Neural cell (in vitro differentiated cells): ENCODE data around the gene TMC7.

Experiments used
- MXI1 ChIP-seq: fragments of 450-650 bp; conservative IDR thresholded peaks from 2 replicates; pipeline ENCODE4 v1.6.1; 2014; ENCODE audit warnings: antibody characterized with exemption, mild to moderate bottlenecking; ENCODE audit not compliant: poor library complexity, severe bottlenecking
- TAF1 ChIP-seq: IDR thresholded peaks from 2 replicates; pipeline ENCODE4 v1.6.1; 2012; ENCODE audit warnings: low read depth
- TF ChIP-seq, protein P1 (sequence below): fragments of 450-650 bp; IDR thresholded peaks from 2 replicates; pipeline ENCODE4 v1.5.1; 2014; ENCODE audit warnings: antibody characterized with exemption, mild to moderate bottlenecking, moderate library complexity; ENCODE audit not compliant: poor library complexity, severe bottlenecking
- TF ChIP-seq, protein P2 (sequence below): IDR thresholded peaks from 2 replicates; pipeline ENCODE4 v1.6.1; 2012; ENCODE audit warnings: borderline replicate concordance

DNA sequence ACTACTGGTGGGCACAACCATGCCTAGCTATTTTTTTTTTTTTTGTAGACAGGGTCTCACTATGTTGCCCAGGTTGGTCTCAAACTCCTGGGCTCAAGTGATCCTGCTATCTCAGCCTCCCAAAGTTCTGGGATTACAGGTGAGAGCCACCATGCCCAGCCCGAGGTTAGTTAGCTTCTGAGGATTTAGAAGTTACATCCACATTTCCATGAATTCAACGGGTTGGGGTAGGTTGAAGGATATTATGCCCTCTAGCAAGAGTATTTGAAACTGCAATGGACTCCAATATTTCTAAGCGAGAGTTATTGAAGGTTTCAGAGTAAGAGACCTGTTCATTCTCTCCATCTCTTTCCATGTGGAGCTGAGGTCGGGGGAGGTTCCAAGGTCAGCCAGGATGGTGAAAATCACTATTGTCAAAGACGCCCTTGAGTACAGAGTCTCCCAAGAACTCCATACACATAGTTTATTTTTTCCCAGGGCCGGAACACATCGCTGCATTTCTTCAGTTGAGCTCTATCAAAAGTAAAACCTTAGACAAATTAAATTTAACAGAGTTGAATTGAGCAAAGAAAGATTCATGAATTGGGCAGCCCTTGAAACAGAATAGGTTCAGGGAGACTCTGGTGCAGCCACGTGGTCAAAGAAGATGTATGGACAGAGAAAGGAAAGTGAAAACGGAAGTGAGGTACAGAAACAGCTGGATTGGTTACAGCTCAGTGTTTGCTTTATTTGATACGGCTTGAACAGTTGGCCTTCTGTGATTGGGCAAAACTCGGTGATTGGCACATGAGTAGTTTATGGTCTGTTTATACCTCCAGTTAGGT, 111.0 kb downstream of the TMC7 start:
- TF ChIP-seq TAF1 (no peak), MXI1 (no peak)
- TF ChIP-seq, protein P1, sequence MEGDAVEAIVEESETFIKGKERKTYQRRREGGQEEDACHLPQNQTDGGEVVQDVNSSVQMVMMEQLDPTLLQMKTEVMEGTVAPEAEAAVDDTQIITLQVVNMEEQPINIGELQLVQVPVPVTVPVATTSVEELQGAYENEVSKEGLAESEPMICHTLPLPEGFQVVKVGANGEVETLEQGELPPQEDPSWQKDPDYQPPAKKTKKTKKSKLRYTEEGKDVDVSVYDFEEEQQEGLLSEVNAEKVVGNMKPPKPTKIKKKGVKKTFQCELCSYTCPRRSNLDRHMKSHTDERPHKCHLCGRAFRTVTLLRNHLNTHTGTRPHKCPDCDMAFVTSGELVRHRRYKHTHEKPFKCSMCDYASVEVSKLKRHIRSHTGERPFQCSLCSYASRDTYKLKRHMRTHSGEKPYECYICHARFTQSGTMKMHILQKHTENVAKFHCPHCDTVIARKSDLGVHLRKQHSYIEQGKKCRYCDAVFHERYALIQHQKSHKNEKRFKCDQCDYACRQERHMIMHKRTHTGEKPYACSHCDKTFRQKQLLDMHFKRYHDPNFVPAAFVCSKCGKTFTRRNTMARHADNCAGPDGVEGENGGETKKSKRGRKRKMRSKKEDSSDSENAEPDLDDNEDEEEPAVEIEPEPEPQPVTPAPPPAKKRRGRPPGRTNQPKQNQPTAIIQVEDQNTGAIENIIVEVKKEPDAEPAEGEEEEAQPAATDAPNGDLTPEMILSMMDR = no peak
- TF ChIP-seq, protein P2, sequence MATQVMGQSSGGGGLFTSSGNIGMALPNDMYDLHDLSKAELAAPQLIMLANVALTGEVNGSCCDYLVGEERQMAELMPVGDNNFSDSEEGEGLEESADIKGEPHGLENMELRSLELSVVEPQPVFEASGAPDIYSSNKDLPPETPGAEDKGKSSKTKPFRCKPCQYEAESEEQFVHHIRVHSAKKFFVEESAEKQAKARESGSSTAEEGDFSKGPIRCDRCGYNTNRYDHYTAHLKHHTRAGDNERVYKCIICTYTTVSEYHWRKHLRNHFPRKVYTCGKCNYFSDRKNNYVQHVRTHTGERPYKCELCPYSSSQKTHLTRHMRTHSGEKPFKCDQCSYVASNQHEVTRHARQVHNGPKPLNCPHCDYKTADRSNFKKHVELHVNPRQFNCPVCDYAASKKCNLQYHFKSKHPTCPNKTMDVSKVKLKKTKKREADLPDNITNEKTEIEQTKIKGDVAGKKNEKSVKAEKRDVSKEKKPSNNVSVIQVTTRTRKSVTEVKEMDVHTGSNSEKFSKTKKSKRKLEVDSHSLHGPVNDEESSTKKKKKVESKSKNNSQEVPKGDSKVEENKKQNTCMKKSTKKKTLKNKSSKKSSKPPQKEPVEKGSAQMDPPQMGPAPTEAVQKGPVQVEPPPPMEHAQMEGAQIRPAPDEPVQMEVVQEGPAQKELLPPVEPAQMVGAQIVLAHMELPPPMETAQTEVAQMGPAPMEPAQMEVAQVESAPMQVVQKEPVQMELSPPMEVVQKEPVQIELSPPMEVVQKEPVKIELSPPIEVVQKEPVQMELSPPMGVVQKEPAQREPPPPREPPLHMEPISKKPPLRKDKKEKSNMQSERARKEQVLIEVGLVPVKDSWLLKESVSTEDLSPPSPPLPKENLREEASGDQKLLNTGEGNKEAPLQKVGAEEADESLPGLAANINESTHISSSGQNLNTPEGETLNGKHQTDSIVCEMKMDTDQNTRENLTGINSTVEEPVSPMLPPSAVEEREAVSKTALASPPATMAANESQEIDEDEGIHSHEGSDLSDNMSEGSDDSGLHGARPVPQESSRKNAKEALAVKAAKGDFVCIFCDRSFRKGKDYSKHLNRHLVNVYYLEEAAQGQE = no peak
